GM18909 (cell line): ENCODE data around the gene NBEAL2.

Source experiments
- ATAC-seq: cut with Tn5 transposase; IDR thresholded peaks from one replicate; pipeline ENCODE4 v1.9.1; 2021; ENCODE audit warnings: mild to moderate bottlenecking; ENCODE audit not compliant: unreplicated experiment, poor library complexity

Gene NBEAL2

GRCh38 chr3:46943237-46944187, 36.0 kb upstream of the NBEAL2 start:
- ATAC-seq: no peak

GRCh38 chr3:46944191-46944590, 35.3 kb upstream of the NBEAL2 start:
- no peak for ATAC-seq

GRCh38 chr3:46946416-46946815, 33.0 kb upstream of the NBEAL2 start:
- no peak for ATAC-seq

- no peak for ATAC-seq
These were observed 32.5 kb upstream of the NBEAL2 start for GRCh38 chr3:46946856-46947545.

- no peak for ATAC-seq
These were observed 31.9 kb upstream of the NBEAL2 start for GRCh38 chr3:46947546-46947901.

GRCh38 chr3:46947981-46948791, 31.3 kb upstream of the NBEAL2 start:
- no peak for ATAC-seq

GRCh38 chr3:46948830-46949671, 30.4 kb upstream of the NBEAL2 start:
- ATAC-seq: peak; percentile 54

- no peak for ATAC-seq
These were observed 29.3 kb upstream of the NBEAL2 start for GRCh38 chr3:46950177-46950576.

GRCh38 chr3:46950650-46951241, 28.7 kb upstream of the NBEAL2 start:
- ATAC-seq: no peak

GRCh38 chr3:46952813-46953212, 26.7 kb upstream of the NBEAL2 start:
- no peak for ATAC-seq

GRCh38 chr3:46953234-46954010, 26.0 kb upstream of the NBEAL2 start:
- no peak for ATAC-seq

- no peak for ATAC-seq
These were observed 25.3 kb upstream of the NBEAL2 start for GRCh38 chr3:46954178-46954577.

GRCh38 chr3:46955157-46955556, 24.3 kb upstream of the NBEAL2 start:
- no peak for ATAC-seq

GRCh38 chr3:46955801-46956259, 23.6 kb upstream of the NBEAL2 start:
- ATAC-seq: no peak

- no peak for ATAC-seq
These were observed 22.2 kb upstream of the NBEAL2 start for GRCh38 chr3:46957092-46957820.

- no peak for ATAC-seq
These were observed 20.9 kb upstream of the NBEAL2 start for GRCh38 chr3:46958467-46959160.

- ATAC-seq: no peak
These were observed 20.3 kb upstream of the NBEAL2 start for GRCh38 chr3:46959161-46959511.
